ENCODE data around the gene FAM186B.

GRCh38 chr12:49564686-49565405 lies 40.6 kb downstream of the FAM186B start:
- TF ChIP-seq CTCF (conservative IDR thresholded peaks at IDR 0.05 in 1 of 2, IDR thresholded peaks at IDR 0.05 in 1 of 2; ENCODE audit: low read depth in 1 of 2, low read length in 2 of 2) (no peak), EZH2 (IDR thresholded peaks at IDR 0.05; ENCODE audit: low read length, missing control alignments) (no peak)

All from fibroblast of lung (primary cell).